ENCODE results near the gene DISC1. TPM values are rescaled to one million over a fixed set of nuclear protein-coding genes. Genes with fewer than 3 reads are reported as not detected.
"Not testable (repeated sequence)": the region's sequence is repeated elsewhere in the genome, so short reads cannot be mapped to it uniquely, and the experiment has no call there.

Gene DISC1
- polyA plus RNA-seq (ENCODE audit: insufficient read length in 12 of 12) = 1 to 10 TPM in 11 of 12 donors, not detected in 1; 5.2 to 8.5 (median 7.0) TPM
- long read RNA-seq, donor 1 = 0 reads
- long read RNA-seq, donor 2 = 0 reads
- long read RNA-seq, donor 3 = 0 reads
- long read RNA-seq, donor 4 = 0 reads
- long read RNA-seq, donor 5 = 0 reads
- long read RNA-seq, donor 6 = 0 reads
- long read RNA-seq, donor 7 = 0 reads
- long read RNA-seq, donor 8 = 0 reads
- long read RNA-seq, donor 9 = 0 reads
- long read RNA-seq, donor 10 = 0 reads
- long read RNA-seq, donor 11 = 0 reads

GRCh38 chr1:231626535-231626950 is at the start of gene DISC1:
DISC1 (plus strand) TSS chr1:231626790; CDS start chr1:231626868, 78 bp downstream.
- DNase-seq = peak; percentile 92

DNA sequence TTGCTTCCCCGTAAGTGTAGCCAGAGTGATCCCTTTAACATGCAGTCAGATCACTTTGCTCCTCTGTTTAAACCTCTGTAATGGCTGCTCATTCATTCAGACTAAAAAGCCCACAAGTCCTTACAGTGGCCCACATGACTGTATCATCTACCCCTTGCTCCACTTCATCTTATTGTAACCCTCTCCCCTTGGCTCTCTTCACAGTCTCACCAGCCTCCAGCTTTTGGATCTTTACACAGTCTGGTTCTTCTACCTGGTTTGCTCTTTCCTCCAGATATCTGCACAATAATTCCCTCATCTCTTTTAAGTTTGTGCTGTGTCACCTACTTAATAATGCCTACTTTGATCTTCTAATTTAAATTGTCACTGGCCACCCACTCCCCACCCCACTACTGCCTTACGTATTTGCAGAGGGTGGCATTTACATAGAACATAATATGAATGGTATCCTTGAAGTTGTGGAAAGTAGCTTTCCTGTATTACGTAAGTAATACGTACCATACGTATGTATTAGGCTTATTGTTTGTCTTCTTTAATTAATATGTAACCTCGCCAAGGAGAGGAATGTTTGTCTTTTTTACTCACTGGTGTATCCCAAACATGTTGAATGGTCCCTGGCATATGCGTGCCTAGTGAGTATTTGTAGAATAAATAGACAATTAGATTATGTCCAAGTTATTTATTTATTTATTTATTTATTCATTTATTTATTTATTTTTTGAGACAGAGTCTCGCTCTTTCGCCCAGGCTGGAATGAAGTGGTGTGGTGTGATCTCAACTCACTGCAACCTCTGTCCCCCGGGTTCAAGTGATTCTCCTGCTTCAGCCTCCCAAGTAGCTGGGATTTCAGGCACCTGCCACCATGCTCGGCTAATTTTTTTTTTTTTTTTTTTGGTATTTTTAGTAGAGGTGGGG is 49.5 kb upstream of the DISC1 start:
- no peak for DNase-seq

DNA sequence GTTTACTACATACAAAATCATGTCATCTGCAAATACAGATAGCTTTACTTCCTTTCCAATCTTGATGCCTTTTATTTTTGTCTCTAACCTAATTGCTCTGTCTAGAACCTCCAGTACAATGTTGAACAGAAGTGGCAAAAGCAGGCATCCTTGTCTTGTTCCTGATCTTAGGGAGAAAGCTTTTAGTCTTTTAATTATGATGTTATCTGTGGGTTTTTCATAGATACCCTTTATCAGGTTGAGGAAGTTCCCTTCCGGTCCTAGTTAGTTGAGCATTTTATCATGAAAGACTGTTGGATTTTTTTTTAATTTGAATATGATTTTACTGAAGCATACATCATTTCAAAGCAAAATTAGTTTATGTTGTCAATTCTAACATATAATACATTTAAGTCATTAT is 45.7 kb upstream of the DISC1 start:
- no peak for DNase-seq

DNA sequence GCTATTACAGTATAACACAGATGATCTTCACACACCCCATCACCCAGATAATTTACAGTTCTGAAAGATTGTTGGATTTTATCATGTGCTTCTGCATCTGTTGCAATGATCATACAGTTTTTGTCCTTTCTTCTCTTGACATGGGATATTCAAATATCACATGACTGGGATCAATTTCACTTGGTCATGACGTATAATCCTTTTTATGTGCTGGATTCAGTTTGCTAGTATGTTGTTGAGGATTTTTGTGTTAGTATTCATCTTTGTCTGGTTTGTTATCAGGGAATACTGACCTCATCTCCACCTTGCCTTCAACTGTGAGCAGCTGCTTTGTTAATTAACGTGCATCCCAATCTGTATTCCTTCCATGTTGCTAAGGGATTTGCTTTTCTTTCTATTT is 44.7 kb upstream of the DISC1 start:
- DNase-seq = no peak

DNA sequence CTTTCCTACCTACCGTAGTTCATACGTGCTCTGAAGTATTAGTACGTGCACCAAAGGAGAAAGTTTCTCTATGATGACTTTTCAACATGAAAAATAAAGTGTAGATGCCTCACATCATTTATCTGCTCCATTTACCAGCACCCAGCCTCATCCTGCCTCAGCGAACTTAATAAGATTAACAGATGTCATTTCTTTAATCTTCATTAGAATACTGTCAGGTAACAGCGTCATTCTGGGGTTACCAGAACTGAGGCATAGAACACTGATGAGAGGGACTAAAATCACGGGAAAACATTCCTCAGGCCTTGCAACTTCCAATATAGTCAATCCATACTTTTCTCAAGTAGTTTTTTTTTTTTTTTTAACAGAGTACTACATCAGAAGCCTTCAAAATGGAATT is 43.2 kb upstream of the DISC1 start:
- no peak for DNase-seq

DNA sequence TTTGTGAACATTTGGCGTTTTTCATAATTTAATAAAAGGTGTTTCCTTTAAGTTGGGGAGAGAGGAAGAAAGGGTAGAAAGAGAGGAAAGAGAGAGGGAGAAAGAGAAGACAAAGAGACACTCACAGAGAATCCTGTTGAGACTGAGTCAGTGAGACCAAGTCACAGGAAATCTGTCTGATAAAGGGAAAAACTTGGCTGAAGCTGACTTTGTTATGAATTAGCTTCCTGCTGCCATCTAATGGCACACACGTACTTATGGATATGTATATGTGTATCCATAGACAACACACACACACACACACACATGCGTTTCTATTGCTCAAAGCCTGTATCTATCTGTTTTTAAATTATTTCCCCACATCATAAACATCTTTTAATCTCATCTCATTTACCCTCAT is 42.5 kb upstream of the DISC1 start:
- no peak for DNase-seq

- no peak for DNase-seq
Measured at GRCh38 chr1:231584921-231585320, 41.7 kb upstream of the DISC1 start.

- DNase-seq = peak; percentile 47
Measured at GRCh38 chr1:231590453-231591198, 36.0 kb upstream of the DISC1 start.

DNA sequence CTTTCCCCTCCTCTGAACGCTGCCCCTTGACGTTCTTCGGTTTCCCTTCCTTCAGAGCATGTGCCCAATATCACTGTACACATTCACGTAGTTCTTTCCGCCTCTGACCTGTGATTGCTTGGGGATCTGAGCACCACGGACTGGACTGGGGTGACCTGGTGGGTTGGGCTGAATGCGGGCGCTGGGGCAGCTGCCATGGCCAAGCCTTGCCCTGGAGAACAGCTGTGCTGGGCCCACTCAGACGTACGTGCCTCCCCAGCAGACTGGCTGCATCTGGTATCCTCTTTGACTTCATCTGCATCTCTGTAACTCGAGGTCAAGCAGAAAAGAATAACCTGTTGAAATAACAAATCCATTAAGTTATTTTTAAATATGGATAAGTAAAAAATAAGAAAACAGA is 35.1 kb upstream of the DISC1 start:
- no peak for DNase-seq

- no peak for DNase-seq
Measured at GRCh38 chr1:231592809-231593208, 33.8 kb upstream of the DISC1 start.

DNA sequence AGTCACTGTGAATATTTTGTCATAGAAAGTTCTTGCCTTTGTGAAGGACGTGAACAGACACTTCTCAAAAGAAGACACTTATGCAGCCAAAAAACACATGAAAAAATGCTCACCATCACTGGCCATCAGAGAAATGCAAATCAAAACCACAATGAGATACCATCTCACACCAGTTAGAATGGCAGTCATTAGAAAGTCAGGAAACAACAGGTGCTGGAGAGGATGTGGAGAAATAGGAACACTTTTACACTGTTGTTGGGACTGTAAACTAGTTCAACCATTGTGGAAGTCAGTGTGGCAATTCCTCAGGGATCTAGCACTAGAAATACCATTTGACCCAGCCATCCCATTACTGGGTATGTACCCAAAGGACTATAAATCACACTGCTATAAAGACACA is 33.3 kb upstream of the DISC1 start:
- DNase-seq = not testable (repeated sequence)

GRCh38 chr1:231594123-231594522 is 32.5 kb upstream of the DISC1 start:
- DNase-seq = no peak

GRCh38 chr1:231594749-231595148 is 31.8 kb upstream of the DISC1 start:
- no peak for DNase-seq

GRCh38 chr1:231596337-231596791 is 30.2 kb upstream of the DISC1 start:
- DNase-seq = no peak

GRCh38 chr1:231597971-231598370 is 28.6 kb upstream of the DISC1 start:
- DNase-seq = no peak

- DNase-seq = peak; percentile 74
Measured at GRCh38 chr1:231600458-231600976, 26.1 kb upstream of the DISC1 start.

- peak; percentile 36 for DNase-seq
Measured at GRCh38 chr1:231601824-231602672, 24.5 kb upstream of the DISC1 start.

DNA sequence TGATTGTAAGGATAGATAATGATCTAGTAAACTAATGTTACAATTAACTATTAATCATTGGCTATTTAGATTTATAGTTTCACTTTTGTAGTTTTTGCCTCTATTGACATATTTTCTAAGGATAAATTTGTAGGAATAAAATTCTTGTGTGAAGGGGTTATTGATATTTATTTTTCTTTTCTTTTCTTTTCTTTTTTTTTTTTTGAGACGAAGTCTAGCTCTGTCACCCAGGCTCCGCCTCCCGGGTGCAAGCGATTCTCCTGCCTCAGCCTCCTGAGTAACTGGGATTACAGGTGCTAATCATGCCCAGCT is 24.0 kb upstream of the DISC1 start:
- no peak for DNase-seq

GRCh38 chr1:231603598-231604275 is 22.9 kb upstream of the DISC1 start:
- DNase-seq = no peak

- DNase-seq = no peak
Measured at GRCh38 chr1:231604276-231604621, 22.3 kb upstream of the DISC1 start.

Data from muscle of arm (tissue), 14 donors.